ENCODE results near the gene LENG8.

LENG8 gene

GRCh38 chr19:54425382-54425723 lies 23.6 kb upstream of the LENG8 start:
- Histone ChIP-seq H3K36me3 (ENCODE audit: insufficient read depth, low read length) (no peaks in the 10 kb centered on the region), H3K9me3 (replicated peaks; ENCODE audit: low read length) (no peaks in the 10 kb centered on the region), H3K4me3 (ENCODE audit: low read length) (no peak overlapping the region), H3K27me3 (ENCODE audit: control insufficient read depth, insufficient read depth, low read length) (peaks cover 33% of the 10 kb centered on the region), H3K4me2 (ENCODE audit: low read length) (no peak overlapping the region), H3K4me1 (ENCODE audit: control insufficient read depth, insufficient read depth, low read length) (no peaks in the 10 kb centered on the region), H3K9ac (ENCODE audit: low read depth, low read length) (no peak overlapping the region)

- Histone ChIP-seq H3K4me2 (ENCODE audit: low read length) (no peak overlapping the region), H3K4me3 (ENCODE audit: low read length) (no peak overlapping the region), H3K36me3 (ENCODE audit: insufficient read depth, low read length) (no peaks in the 10 kb centered on the region), H3K9me3 (replicated peaks; ENCODE audit: low read length) (no peaks in the 10 kb centered on the region), H3K9ac (ENCODE audit: low read depth, low read length) (no peak overlapping the region), H3K27me3 (ENCODE audit: control insufficient read depth, insufficient read depth, low read length) (peaks cover 26% of the 10 kb centered on the region), H3K4me1 (ENCODE audit: control insufficient read depth, insufficient read depth, low read length) (no peaks in the 10 kb centered on the region)
These were observed 22.6 kb upstream of the LENG8 start for GRCh38 chr19:54426291-54426931.

GRCh38 chr19:54427586-54427985 lies 21.4 kb upstream of the LENG8 start:
- no peaks in the 10 kb centered on the region for H3K36me3 ChIP-seq (ENCODE audit: insufficient read depth, low read length)
- H3K9me3 ChIP-seq (replicated peaks; ENCODE audit: low read length) = no peaks in the 10 kb centered on the region
- H3K9ac ChIP-seq (ENCODE audit: low read depth, low read length) = no peak overlapping the region
- H3K27me3 ChIP-seq (ENCODE audit: control insufficient read depth, insufficient read depth, low read length) = peaks cover 21% of the 10 kb centered on the region
- H3K4me3 ChIP-seq (ENCODE audit: low read length) = no peak overlapping the region
- H3K4me2 ChIP-seq (ENCODE audit: low read length) = no peak overlapping the region
- H3K4me1 ChIP-seq (ENCODE audit: control insufficient read depth, insufficient read depth, low read length) = no peaks in the 10 kb centered on the region

- no peaks in the 10 kb centered on the region for H3K4me1 ChIP-seq (ENCODE audit: control insufficient read depth, insufficient read depth, low read length)
- no peak overlapping the region for H3K4me3 ChIP-seq (ENCODE audit: low read length)
- no peaks in the 10 kb centered on the region for H3K9me3 ChIP-seq (replicated peaks; ENCODE audit: low read length)
- no peak overlapping the region for H3K4me2 ChIP-seq (ENCODE audit: low read length)
- H3K36me3 ChIP-seq (ENCODE audit: insufficient read depth, low read length) = no peaks in the 10 kb centered on the region
- peaks cover 21% of the 10 kb centered on the region for H3K27me3 ChIP-seq (ENCODE audit: control insufficient read depth, insufficient read depth, low read length)
- no peak overlapping the region for H3K9ac ChIP-seq (ENCODE audit: low read depth, low read length)
These were observed 20.4 kb upstream of the LENG8 start for GRCh38 chr19:54428323-54429175.

- Histone ChIP-seq H3K4me2 (ENCODE audit: low read length) (no peak overlapping the region), H3K4me1 (ENCODE audit: control insufficient read depth, insufficient read depth, low read length) (no peaks in the 10 kb centered on the region), H3K9me3 (replicated peaks; ENCODE audit: low read length) (no peaks in the 10 kb centered on the region), H3K4me3 (ENCODE audit: low read length) (no peak overlapping the region), H3K27me3 (ENCODE audit: control insufficient read depth, insufficient read depth, low read length) (peaks cover 23% of the 10 kb centered on the region), H3K9ac (ENCODE audit: low read depth, low read length) (no peak overlapping the region), H3K36me3 (ENCODE audit: insufficient read depth, low read length) (no peaks in the 10 kb centered on the region)
These were observed 19.9 kb upstream of the LENG8 start for GRCh38 chr19:54429176-54429495.

GRCh38 chr19:54429545-54430227 lies 19.3 kb upstream of the LENG8 start:
- Histone ChIP-seq H3K36me3 (ENCODE audit: insufficient read depth, low read length) (no peaks in the 10 kb centered on the region), H3K9ac (ENCODE audit: low read depth, low read length) (no peak overlapping the region), H3K4me1 (ENCODE audit: control insufficient read depth, insufficient read depth, low read length) (no peaks in the 10 kb centered on the region), H3K9me3 (replicated peaks; ENCODE audit: low read length) (no peaks in the 10 kb centered on the region), H3K4me3 (ENCODE audit: low read length) (no peak overlapping the region), H3K27me3 (ENCODE audit: control insufficient read depth, insufficient read depth, low read length) (peaks cover 23% of the 10 kb centered on the region), H3K4me2 (ENCODE audit: low read length) (no peak overlapping the region)

GRCh38 chr19:54430306-54431254 lies 18.4 kb upstream of the LENG8 start:
- Histone ChIP-seq H3K9me3 (replicated peaks; ENCODE audit: low read length) (no peaks in the 10 kb centered on the region), H3K4me3 (ENCODE audit: low read length) (no peak overlapping the region), H3K4me2 (ENCODE audit: low read length) (peak overlapping the region; percentile 44), H3K4me1 (ENCODE audit: control insufficient read depth, insufficient read depth, low read length) (no peaks in the 10 kb centered on the region), H3K27me3 (ENCODE audit: control insufficient read depth, insufficient read depth, low read length) (peaks cover 23% of the 10 kb centered on the region), H3K36me3 (ENCODE audit: insufficient read depth, low read length) (no peaks in the 10 kb centered on the region), H3K9ac (ENCODE audit: low read depth, low read length) (no peak overlapping the region)

- Histone ChIP-seq H3K4me2 (ENCODE audit: low read length) (no peak overlapping the region), H3K4me3 (ENCODE audit: low read length) (no peak overlapping the region), H3K27me3 (ENCODE audit: control insufficient read depth, insufficient read depth, low read length) (peaks cover 23% of the 10 kb centered on the region), H3K4me1 (ENCODE audit: control insufficient read depth, insufficient read depth, low read length) (no peaks in the 10 kb centered on the region), H3K9ac (ENCODE audit: low read depth, low read length) (no peak overlapping the region), H3K36me3 (ENCODE audit: insufficient read depth, low read length) (no peaks in the 10 kb centered on the region), H3K9me3 (replicated peaks; ENCODE audit: low read length) (no peaks in the 10 kb centered on the region)
These were observed 17.7 kb upstream of the LENG8 start for GRCh38 chr19:54431255-54431838.

GRCh38 chr19:54432144-54432738 lies 16.8 kb upstream of the LENG8 start:
- H3K27me3 ChIP-seq (ENCODE audit: control insufficient read depth, insufficient read depth, low read length) = peaks cover 23% of the 10 kb centered on the region
- no peak overlapping the region for H3K4me2 ChIP-seq (ENCODE audit: low read length)

GRCh38 chr19:54433697-54434096 lies 15.3 kb upstream of the LENG8 start:
- H3K9me3 ChIP-seq (replicated peaks; ENCODE audit: low read length) = no peaks in the 10 kb centered on the region
- H3K4me1 ChIP-seq (ENCODE audit: control insufficient read depth, insufficient read depth, low read length) = no peaks in the 10 kb centered on the region
- H3K9ac ChIP-seq (ENCODE audit: low read depth, low read length) = no peak overlapping the region
- H3K4me2 ChIP-seq (ENCODE audit: low read length) = no peak overlapping the region
- no peak overlapping the region for H3K4me3 ChIP-seq (ENCODE audit: low read length)
- no peaks in the 10 kb centered on the region for H3K36me3 ChIP-seq (ENCODE audit: insufficient read depth, low read length)
- peaks cover 19% of the 10 kb centered on the region for H3K27me3 ChIP-seq (ENCODE audit: control insufficient read depth, insufficient read depth, low read length)

More at GRCh38 chr19:54432144-54432738, 16.8 kb upstream of the LENG8 start:
- Histone ChIP-seq H3K9ac (ENCODE audit: low read depth, low read length) (no peak overlapping the region), H3K9me3 (replicated peaks; ENCODE audit: low read length) (no peaks in the 10 kb centered on the region), H3K4me3 (ENCODE audit: low read length) (no peak overlapping the region), H3K4me1 (ENCODE audit: control insufficient read depth, insufficient read depth, low read length) (no peaks in the 10 kb centered on the region), H3K36me3 (ENCODE audit: insufficient read depth, low read length) (no peaks in the 10 kb centered on the region)

Data from skeletal muscle satellite cell (primary cell).